DOHH2 (cell line): ENCODE results near the gene UBE2H.

Source experiments
- CTCF ChIP-seq: fragments of 200-600 bp; sonication (generic); IDR thresholded peaks from one replicate; pipeline ENCODE4 v1.5.1; 2014; ENCODE audit warnings: antibody characterized with exemption, mild to moderate bottlenecking, low read depth, low read length; ENCODE audit not compliant: poor library complexity, severe bottlenecking
- EZH2phosphoT487 ChIP-seq: fragments of 200-600 bp; sonication (generic); IDR thresholded peaks from 2 replicates; pipeline ENCODE4 v1.6.1; 2017; ENCODE audit warnings: borderline replicate concordance, mild to moderate bottlenecking, antibody characterized with exemption, low read length, moderate library complexity, mixed read lengths

GRCh38 chr7:129866251-129866650, 86.5 kb downstream of the UBE2H start:
- TF ChIP-seq CTCF: no peak
- TF ChIP-seq EZH2phosphoT487: no peak
